ENCODE measurements around the gene CHST11.
A peak's percentile ranks its signal among the peaks of the same experiment; 100 is the strongest.

CHST11 gene

DNA sequence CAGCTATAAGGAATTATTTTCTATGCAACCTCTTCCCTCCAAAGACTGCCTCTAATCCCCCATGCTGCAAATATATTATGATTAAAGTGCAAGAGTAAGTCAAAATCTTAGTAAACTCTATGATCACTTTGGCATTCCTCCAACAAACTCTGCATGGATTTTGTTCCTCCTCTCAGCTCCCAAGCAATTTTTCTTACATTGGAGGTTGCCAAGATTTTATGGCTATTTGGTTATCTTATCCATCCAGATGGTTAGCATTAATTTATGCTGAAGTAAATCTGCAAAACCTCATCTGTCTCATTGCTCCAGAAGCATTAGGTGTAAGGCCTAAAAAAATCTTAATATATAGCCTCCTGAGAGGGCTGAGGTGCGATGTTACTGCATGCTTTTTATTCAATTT, 228.1 kb downstream of the CHST11 start:
- ATAC-seq (ENCODE audit: insufficient read depth, low read depth) (no peak), DNase-seq (no peak)
- Histone ChIP-seq H3K79me2 (ENCODE audit: insufficient read depth, low read length) (peaks cover 99% of the 10 kb centered on the region), H3K4me1 (ENCODE audit: insufficient read depth, low read length) (peaks cover 96% of the 10 kb centered on the region), H3K27ac (ENCODE audit: low read length) (peak overlapping the region; percentile 50; the same call in 1 of the 2 replicates), H4K20me1 (ENCODE audit: insufficient read depth, low read length) (peaks cover 62% of the 10 kb centered on the region), H3K9ac (ENCODE audit: low read depth, low read length) (no peak overlapping the region), H3K4me2 (ENCODE audit: insufficient read depth, low read length) (no peak overlapping the region), H3K36me3 (ENCODE audit: insufficient read depth, low read length) (peaks cover 22% of the 10 kb centered on the region), H3K27me3 (ENCODE audit: insufficient read depth, low read length, poor library complexity) (no peaks in the 10 kb centered on the region), H3K9me3 (ENCODE audit: insufficient read depth, low read length, severe bottlenecking) (no peaks in the 10 kb centered on the region), H2AFZ (ENCODE audit: low read depth, low read length) (no peak overlapping the region), H3K4me3 (ENCODE audit: low read depth in 1 of 2, low read length in 2 of 2) (no peak overlapping the region)
- TF ChIP-seq, protein P1, sequence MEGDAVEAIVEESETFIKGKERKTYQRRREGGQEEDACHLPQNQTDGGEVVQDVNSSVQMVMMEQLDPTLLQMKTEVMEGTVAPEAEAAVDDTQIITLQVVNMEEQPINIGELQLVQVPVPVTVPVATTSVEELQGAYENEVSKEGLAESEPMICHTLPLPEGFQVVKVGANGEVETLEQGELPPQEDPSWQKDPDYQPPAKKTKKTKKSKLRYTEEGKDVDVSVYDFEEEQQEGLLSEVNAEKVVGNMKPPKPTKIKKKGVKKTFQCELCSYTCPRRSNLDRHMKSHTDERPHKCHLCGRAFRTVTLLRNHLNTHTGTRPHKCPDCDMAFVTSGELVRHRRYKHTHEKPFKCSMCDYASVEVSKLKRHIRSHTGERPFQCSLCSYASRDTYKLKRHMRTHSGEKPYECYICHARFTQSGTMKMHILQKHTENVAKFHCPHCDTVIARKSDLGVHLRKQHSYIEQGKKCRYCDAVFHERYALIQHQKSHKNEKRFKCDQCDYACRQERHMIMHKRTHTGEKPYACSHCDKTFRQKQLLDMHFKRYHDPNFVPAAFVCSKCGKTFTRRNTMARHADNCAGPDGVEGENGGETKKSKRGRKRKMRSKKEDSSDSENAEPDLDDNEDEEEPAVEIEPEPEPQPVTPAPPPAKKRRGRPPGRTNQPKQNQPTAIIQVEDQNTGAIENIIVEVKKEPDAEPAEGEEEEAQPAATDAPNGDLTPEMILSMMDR (IDR thresholded peaks at IDR 0.05; ENCODE audit: borderline replicate concordance, extremely low read depth, low read length, poor library complexity, severe bottlenecking): no peak
- TF ChIP-seq EZH2 (IDR thresholded peaks at IDR 0.05; ENCODE audit: borderline replicate concordance, low read depth, low read length, severe bottlenecking): no peak

DNA sequence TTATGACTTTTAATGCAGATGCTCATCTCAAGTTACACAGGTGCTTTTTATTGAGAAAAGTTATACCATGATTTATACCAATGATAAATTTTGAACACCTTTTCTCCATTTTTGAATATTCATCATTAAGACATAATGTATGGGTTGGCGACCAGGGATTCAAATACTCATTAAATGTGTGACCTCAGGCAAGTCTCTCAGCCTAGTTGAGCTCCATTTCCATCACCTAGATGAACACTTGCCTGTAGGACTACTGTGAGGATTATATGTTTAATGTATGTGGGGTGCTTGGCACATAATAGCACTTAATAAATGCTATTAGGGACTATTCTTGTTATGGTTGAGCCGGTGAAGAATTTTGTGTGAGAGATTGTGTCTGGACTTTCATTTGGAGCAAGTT, 228.6 kb downstream of the CHST11 start:
- ATAC-seq (ENCODE audit: insufficient read depth, low read depth) (no peak), DNase-seq (no peak)
- H3K79me2 ChIP-seq (ENCODE audit: insufficient read depth, low read length): peaks cover 99% of the 10 kb centered on the region
- no peaks in the 10 kb centered on the region for H3K9me3 ChIP-seq (ENCODE audit: insufficient read depth, low read length, severe bottlenecking)
- no peak overlapping the region for H3K4me2 ChIP-seq (ENCODE audit: insufficient read depth, low read length)
- TF ChIP-seq, protein P1 (IDR thresholded peaks at IDR 0.05; ENCODE audit: borderline replicate concordance, extremely low read depth, low read length, poor library complexity, severe bottlenecking): no peak
- TF ChIP-seq EZH2 (IDR thresholded peaks at IDR 0.05; ENCODE audit: borderline replicate concordance, low read depth, low read length, severe bottlenecking): no peak
- peaks cover 27% of the 10 kb centered on the region for H3K36me3 ChIP-seq (ENCODE audit: insufficient read depth, low read length)
- H4K20me1 ChIP-seq (ENCODE audit: insufficient read depth, low read length): peaks cover 57% of the 10 kb centered on the region
- H3K9ac ChIP-seq (ENCODE audit: low read depth, low read length): no peak overlapping the region
- no peak overlapping the region for H2AFZ ChIP-seq (ENCODE audit: low read depth, low read length)
- H3K4me3 ChIP-seq (ENCODE audit: low read depth in 1 of 2, low read length in 2 of 2): no peak overlapping the region
- no peaks in the 10 kb centered on the region for H3K27me3 ChIP-seq (ENCODE audit: insufficient read depth, low read length, poor library complexity)
- peaks cover 95% of the 10 kb centered on the region for H3K4me1 ChIP-seq (ENCODE audit: insufficient read depth, low read length)
- H3K27ac ChIP-seq (ENCODE audit: low read length): peak overlapping the region; percentile 95

DNA sequence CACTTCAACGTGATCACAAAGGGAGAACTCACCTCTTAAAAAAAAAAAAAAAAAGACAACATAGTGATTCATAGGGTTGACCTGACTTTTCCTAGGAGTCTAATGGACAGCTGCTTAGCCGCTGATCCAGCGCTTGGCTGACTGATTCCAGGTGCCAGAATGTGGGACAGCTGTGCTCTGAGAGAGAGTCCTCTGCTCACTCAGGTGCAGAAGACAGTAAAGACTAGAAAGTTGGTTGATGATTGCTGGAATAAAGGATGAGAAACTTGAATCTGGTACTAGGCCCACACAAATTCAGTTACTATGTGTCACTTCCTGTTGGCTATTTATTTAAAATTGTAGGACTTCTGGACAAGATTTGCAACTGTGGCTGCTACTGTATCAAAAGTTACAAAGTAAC, 229.4 kb downstream of the CHST11 start:
- no peak overlapping the region for H3K4me2 ChIP-seq (ENCODE audit: insufficient read depth, low read length)
- TF ChIP-seq, protein P1 (IDR thresholded peaks at IDR 0.05; ENCODE audit: borderline replicate concordance, extremely low read depth, low read length, poor library complexity, severe bottlenecking): no peak
- no peak for TF ChIP-seq EZH2 (IDR thresholded peaks at IDR 0.05; ENCODE audit: borderline replicate concordance, low read depth, low read length, severe bottlenecking)
- DNase-seq (peak; percentile 51), ATAC-seq (ENCODE audit: insufficient read depth, low read depth) (no peak)
- no peaks in the 10 kb centered on the region for H3K27me3 ChIP-seq (ENCODE audit: insufficient read depth, low read length, poor library complexity)
- no peaks in the 10 kb centered on the region for H3K9me3 ChIP-seq (ENCODE audit: insufficient read depth, low read length, severe bottlenecking)
- H4K20me1 ChIP-seq (ENCODE audit: insufficient read depth, low read length): peaks cover 54% of the 10 kb centered on the region
- peaks cover 99% of the 10 kb centered on the region for H3K79me2 ChIP-seq (ENCODE audit: insufficient read depth, low read length)
- peak overlapping the region; percentile 95 for H3K27ac ChIP-seq (ENCODE audit: low read length)
- no peak overlapping the region for H3K4me3 ChIP-seq (ENCODE audit: low read depth in 1 of 2, low read length in 2 of 2)
- H3K4me1 ChIP-seq (ENCODE audit: insufficient read depth, low read length): peaks cover 91% of the 10 kb centered on the region
- no peak overlapping the region for H2AFZ ChIP-seq (ENCODE audit: low read depth, low read length)
- peaks cover 34% of the 10 kb centered on the region for H3K36me3 ChIP-seq (ENCODE audit: insufficient read depth, low read length)
- H3K9ac ChIP-seq (ENCODE audit: low read depth, low read length): no peak overlapping the region

Measured in DND-41 (cell line).